Keratinocyte (primary cell): ENCODE data around the gene EDDM13. TPM values are rescaled to one million over a fixed set of nuclear protein-coding genes. Genes with fewer than 3 reads are reported as not detected.

ENCODE experiments used
- DNase-seq: peaks from one replicate; pipeline ENCODE4 v3.0.0-alpha.2; 2011; ENCODE audit warnings: low read depth, missing footprints, low spot score
- FAIRE-seq: peaks from 2 replicates; lab custom pipeline; 2011; peaks lifted over from hg19 to GRCh38; lab: Jason Lieb, UNC
- H2AFZ ChIP-seq: 2 replicates; pipeline ENCODE4 v1.6.0; 2012; ENCODE audit warnings: low read length, control low read depth, inconsistent platforms; ENCODE audit not compliant: control insufficient read depth
- H3K27ac ChIP-seq: 2 replicates; pipeline ENCODE4 v1.5.1; 2011; ENCODE audit warnings: low read length; ENCODE audit not compliant: control insufficient read depth, insufficient read depth
- H3K27me3 ChIP-seq: 3 replicates; pipeline ENCODE4 v1.6.0; 2011; ENCODE audit warnings: low read length; ENCODE audit not compliant: control insufficient read depth, insufficient read depth; ENCODE audit errors: extremely low read depth
- H3K36me3 ChIP-seq, 2 experiments: 2 replicates in 1 of 2; 3 replicates in 1 of 2; pipeline ENCODE4 v1.5.1; 2011; ENCODE audit warnings: low read length in 2 of 2, mild to moderate bottlenecking in 1 of 2; ENCODE audit not compliant: control insufficient read depth in 2 of 2, insufficient read depth in 2 of 2; ENCODE audit errors: extremely low read depth in 1 of 2
- H3K4me1 ChIP-seq: 3 replicates; pipeline ENCODE4 v1.5.1; 2011; ENCODE audit warnings: low read length; ENCODE audit not compliant: control insufficient read depth, insufficient read depth; ENCODE audit errors: extremely low read depth
- H3K4me2 ChIP-seq: 3 replicates; pipeline ENCODE4 v1.6.0; 2011; ENCODE audit warnings: low read depth, low read length; ENCODE audit not compliant: control insufficient read depth, insufficient read depth; ENCODE audit errors: extremely low read depth
- H3K4me3 ChIP-seq, 3 experiments: fragments of 200-600 bp in 1 of 3; sonication (generic) in 1 of 3; 2 replicates in 2 of 3; 3 replicates in 1 of 3; pipeline ENCODE4 v1.5.1; 2011 to 2016; ENCODE audit warnings: low read length in 3 of 3, mild to moderate bottlenecking in 3 of 3, control low read depth in 2 of 3, inconsistent platforms in 1 of 3, low read depth in 1 of 3, mixed read lengths in 1 of 3, mixed run types in 1 of 3, moderate library complexity in 1 of 3; ENCODE audit not compliant: control insufficient read depth in 2 of 3, insufficient read depth in 2 of 3; ENCODE audit errors: extremely low read depth in 1 of 3
- H3K79me2 ChIP-seq: 2 replicates; pipeline ENCODE4 v1.6.0; 2012; ENCODE audit warnings: low read length; ENCODE audit not compliant: control insufficient read depth, insufficient read depth
- H3K9ac ChIP-seq: 3 replicates; pipeline ENCODE4 v1.6.0; 2011; ENCODE audit warnings: low read length; ENCODE audit not compliant: control insufficient read depth, insufficient read depth; ENCODE audit errors: extremely low read depth
- H3K9me1 ChIP-seq: 3 replicates; pipeline ENCODE4 v1.6.0; 2011; ENCODE audit warnings: low read length; ENCODE audit not compliant: control insufficient read depth, insufficient read depth; ENCODE audit errors: extremely low read depth
- H3K9me3 ChIP-seq: 2 replicates; pipeline ENCODE4 v1.5.1; 2012; ENCODE audit warnings: low read depth, low read length; ENCODE audit not compliant: control insufficient read depth
- H4K20me1 ChIP-seq: 3 replicates; pipeline ENCODE4 v1.6.0; 2011; ENCODE audit warnings: low read length; ENCODE audit not compliant: control insufficient read depth, insufficient read depth; ENCODE audit errors: extremely low read depth
- EZH2 ChIP-seq: IDR thresholded peaks from one replicate; pipeline ENCODE4 v1.6.1; 2012; ENCODE audit warnings: inconsistent platforms, mild to moderate bottlenecking, low read length, moderate library complexity
- dilution Hi-C: fragments of 300-500 bp; cut with MboI; formaldehyde crosslinking; loops from one replicate; pipeline ENCODE4 v1.7.0; 2020; ENCODE audit warnings: low sequenced_read_pairs; ENCODE audit not compliant: extremely low pct_ligation_motif_present
- polyA plus RNA-seq, 5 experiments: library from polyadenylated mRNA; depleted of rRNA in 3 of 5; stranded (reverse) in 3 of 5; stranded (forward) in 1 of 5; unstranded in 1 of 5; fragments of >200 nt; gene quantifications; 1 replicate in 1 of 5; 2 replicates in 3 of 5; 3 replicates in 1 of 5; pipeline versions ENCODE4 v1.2.1 to v1.2.3, GENCODE V29; 2011 to 2012; ENCODE audit warnings: missing spikeins in 2 of 5, low read depth in 1 of 5, low replicate concordance in 1 of 5
- TF ChIP-seq, protein P1 (sequence below), 3 experiments: IDR thresholded peaks in 1 of 3; conservative IDR thresholded peaks in 1 of 3; optimal IDR thresholded peaks in 1 of 3; 2 replicates in 2 of 3; 3 replicates in 1 of 3; pipeline versions ENCODE3 to v1.5.1; 2011; ENCODE audit warnings: low read length in 3 of 3, mild to moderate bottlenecking in 3 of 3, moderate library complexity in 2 of 3, control low read depth in 1 of 3, inconsistent platforms in 1 of 3; ENCODE audit not compliant: insufficient read depth in 2 of 3; ENCODE audit errors: extremely low read depth in 1 of 3

EDDM13 gene
- polyA plus RNA-seq, 1 donor (not counting 4 experiments of a cell fraction or from before 2014, with no cell fraction given), result 6.1 TPM

DNA sequence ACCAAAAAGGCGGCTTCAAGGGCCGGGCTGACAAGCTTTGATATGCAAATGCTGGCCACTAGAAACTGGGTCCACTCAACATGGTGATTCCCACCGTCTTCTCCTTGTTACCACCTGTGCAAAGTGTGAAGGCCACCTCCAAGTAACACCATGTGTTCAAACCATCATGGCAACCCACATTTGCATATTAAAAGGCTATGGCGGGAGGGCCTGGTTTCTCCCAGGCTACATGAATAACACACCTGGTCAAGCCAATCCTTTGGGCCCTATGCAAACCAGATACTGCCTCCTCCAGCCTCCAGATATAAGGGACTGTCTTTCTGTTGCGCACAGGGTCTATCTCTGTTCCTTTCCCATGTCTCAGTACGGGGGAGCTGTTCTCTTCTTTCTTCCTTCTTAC lies 78.7 kb downstream of the EDDM13 start:
- Histone ChIP-seq H3K4me3 (no peak overlapping the region), H3K4me1 (no peaks in the 10 kb centered on the region), H3K27me3 (no peaks in the 10 kb centered on the region), H4K20me1 (no peaks in the 10 kb centered on the region), H3K9me3 (no peaks in the 10 kb centered on the region), H3K9ac (no peak overlapping the region), H2AFZ (no peak overlapping the region), H3K4me2 (no peak overlapping the region), H3K36me3 (no peaks in the 10 kb centered on the region), H3K79me2 (no peaks in the 10 kb centered on the region), H3K27ac (no peak overlapping the region), H3K9me1 (no peaks in the 10 kb centered on the region)
- DNase-seq, result no peak
- no peak for FAIRE-seq
- TF ChIP-seq EZH2, result no peak
- TF ChIP-seq, protein P1, sequence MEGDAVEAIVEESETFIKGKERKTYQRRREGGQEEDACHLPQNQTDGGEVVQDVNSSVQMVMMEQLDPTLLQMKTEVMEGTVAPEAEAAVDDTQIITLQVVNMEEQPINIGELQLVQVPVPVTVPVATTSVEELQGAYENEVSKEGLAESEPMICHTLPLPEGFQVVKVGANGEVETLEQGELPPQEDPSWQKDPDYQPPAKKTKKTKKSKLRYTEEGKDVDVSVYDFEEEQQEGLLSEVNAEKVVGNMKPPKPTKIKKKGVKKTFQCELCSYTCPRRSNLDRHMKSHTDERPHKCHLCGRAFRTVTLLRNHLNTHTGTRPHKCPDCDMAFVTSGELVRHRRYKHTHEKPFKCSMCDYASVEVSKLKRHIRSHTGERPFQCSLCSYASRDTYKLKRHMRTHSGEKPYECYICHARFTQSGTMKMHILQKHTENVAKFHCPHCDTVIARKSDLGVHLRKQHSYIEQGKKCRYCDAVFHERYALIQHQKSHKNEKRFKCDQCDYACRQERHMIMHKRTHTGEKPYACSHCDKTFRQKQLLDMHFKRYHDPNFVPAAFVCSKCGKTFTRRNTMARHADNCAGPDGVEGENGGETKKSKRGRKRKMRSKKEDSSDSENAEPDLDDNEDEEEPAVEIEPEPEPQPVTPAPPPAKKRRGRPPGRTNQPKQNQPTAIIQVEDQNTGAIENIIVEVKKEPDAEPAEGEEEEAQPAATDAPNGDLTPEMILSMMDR (optimal IDR thresholded peaks at IDR 0.05 in 1 of 3, IDR thresholded peaks at IDR 0.05 in 1 of 3, conservative IDR thresholded peaks at IDR 0.05 in 1 of 3; ENCODE audit: extremely low read depth in 1 of 3, insufficient read depth in 2 of 3, low read length in 3 of 3), result no peak
- dilution Hi-C loops, result no loop called here

DNA sequence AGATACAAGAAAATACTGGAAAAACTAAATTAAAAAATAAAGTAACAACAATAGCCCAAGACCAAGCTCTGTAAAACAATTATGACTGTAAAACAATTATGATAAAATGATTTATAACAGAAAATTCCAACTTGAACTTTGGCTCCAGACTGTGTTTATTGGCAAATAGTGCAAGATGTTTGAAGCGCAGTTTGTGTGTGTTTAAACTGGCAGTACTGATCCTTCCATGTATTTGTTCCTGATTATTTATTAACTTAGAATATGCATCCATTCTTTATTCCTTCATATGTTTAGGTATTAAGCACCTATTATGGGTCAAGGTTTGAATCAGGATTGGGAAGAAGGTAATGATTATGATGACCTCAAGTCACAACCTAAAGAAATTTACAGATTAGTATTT lies 83.0 kb downstream of the EDDM13 start:
- TF ChIP-seq, protein P1 (optimal IDR thresholded peaks at IDR 0.05 in 1 of 3, IDR thresholded peaks at IDR 0.05 in 1 of 3, conservative IDR thresholded peaks at IDR 0.05 in 1 of 3; ENCODE audit: extremely low read depth in 1 of 3, insufficient read depth in 2 of 3, low read length in 3 of 3), result no peak
- TF ChIP-seq EZH2, result no peak
- Histone ChIP-seq H2AFZ (no peak overlapping the region), H4K20me1 (no peaks in the 10 kb centered on the region), H3K79me2 (no peaks in the 10 kb centered on the region), H3K27ac (no peak overlapping the region), H3K4me2 (no peak overlapping the region), H3K36me3 (no peaks in the 10 kb centered on the region), H3K27me3 (no peaks in the 10 kb centered on the region), H3K9me3 (no peaks in the 10 kb centered on the region), H3K4me1 (no peaks in the 10 kb centered on the region), H3K9ac (no peak overlapping the region), H3K9me1 (no peaks in the 10 kb centered on the region), H3K4me3 (no peak overlapping the region)
- no peak for DNase-seq
- FAIRE-seq, result no peak
- dilution Hi-C loops, result no loop called here
